Left lung (tissue), 10 donors: Measurements from ENCODE around the gene CSGALNACT2. TPM values are rescaled to one million over a fixed set of nuclear protein-coding genes. Genes with fewer than 3 reads are reported as not detected.
"Not testable (repeated sequence)": the region's sequence is repeated elsewhere in the genome, so short reads cannot be mapped to it uniquely, and the experiment has no call there.

Experiments used
- ATAC-seq: fragments of 200-7000 bp; cut with Tn5 transposase; one replicate; pipeline ENCODE4 v1.9.1; 2020; ENCODE audit warnings: moderate library complexity
- DNase-seq, 4 donors: peaks; one replicate each; pipeline ENCODE4 v3.0.0-alpha.2; 2013 to 2020
- H3K27ac ChIP-seq, 2 donors: fragments of 200-600 bp; sonication (generic) in 1 of 2; one replicate each; pipeline versions ENCODE4 v1.5.0 to v1.8.0; 2020 to 2021
- H3K27me3 ChIP-seq, 2 donors: fragments of 200-600 bp; sonication (generic) in 1 of 2; one replicate each; pipeline versions ENCODE4 v1.5.0 to v1.8.0; 2020 to 2021
- H3K36me3 ChIP-seq, 2 donors: fragments of 200-600 bp; sonication (generic) in 1 of 2; one replicate each; pipeline versions ENCODE4 v1.5.0 to v1.8.0; 2020 to 2021
- H3K4me1 ChIP-seq, 2 donors: fragments of 200-600 bp; one replicate each; pipeline ENCODE4 v1.8.0; 2021
- H3K4me3 ChIP-seq, 2 donors: fragments of 200-600 bp; sonication (generic) in 1 of 2; one replicate each; pipeline versions ENCODE4 v1.5.0 to v1.8.0; 2020 to 2021; ENCODE audit warnings: mild to moderate bottlenecking in 1 of 2
- H3K9me3 ChIP-seq, 2 donors: fragments of 200-600 bp; sonication (generic) in 1 of 2; one replicate each; pipeline versions ENCODE4 v1.5.0 to v1.8.0; 2020 to 2021
- intact Hi-C, 2 donors: fragments of 100-400 bp; cut with DNase I; formaldehyde crosslinking; loops; one replicate each; pipeline versions ENCODE4 v1.11.2 to v1.14.2; 2022
- polyA plus RNA-seq, 6 donors: library from polyadenylated mRNA; unstranded; fragments of 120-200 nt; gene quantifications; one replicate each; pipeline ENCODE4 v1.2.1, GENCODE V29; 2013; ENCODE audit not compliant: insufficient read length in 6 of 6
- total RNA-seq, 2 donors: library from RNA; stranded (reverse); fragmentation: NEBNext Ultra II Directional; extraction: Animal tissue kit (Norgen Biotek cat#: 25700); gene quantifications; one replicate each; pipeline ENCODE4 v1.2.1, GENCODE V29; 2021
- TF ChIP-seq, protein P1 (sequence below), 2 donors: fragments of 200-600 bp; sonication (generic) in 1 of 2; IDR thresholded peaks; one replicate each; pipeline versions ENCODE4 v1.5.0 to v1.8.0; 2021; ENCODE audit warnings: antibody characterized with exemption in 2 of 2
- donor health status: DM: no; HTN: yes; CAD: no.
- donor health status: DM: no; HTN: no; CAD: no.

CSGALNACT2 gene
- total and polyA plus RNA-seq, 8 donors = 31.4 to 45.0 (median 36.6) TPM

DNA sequence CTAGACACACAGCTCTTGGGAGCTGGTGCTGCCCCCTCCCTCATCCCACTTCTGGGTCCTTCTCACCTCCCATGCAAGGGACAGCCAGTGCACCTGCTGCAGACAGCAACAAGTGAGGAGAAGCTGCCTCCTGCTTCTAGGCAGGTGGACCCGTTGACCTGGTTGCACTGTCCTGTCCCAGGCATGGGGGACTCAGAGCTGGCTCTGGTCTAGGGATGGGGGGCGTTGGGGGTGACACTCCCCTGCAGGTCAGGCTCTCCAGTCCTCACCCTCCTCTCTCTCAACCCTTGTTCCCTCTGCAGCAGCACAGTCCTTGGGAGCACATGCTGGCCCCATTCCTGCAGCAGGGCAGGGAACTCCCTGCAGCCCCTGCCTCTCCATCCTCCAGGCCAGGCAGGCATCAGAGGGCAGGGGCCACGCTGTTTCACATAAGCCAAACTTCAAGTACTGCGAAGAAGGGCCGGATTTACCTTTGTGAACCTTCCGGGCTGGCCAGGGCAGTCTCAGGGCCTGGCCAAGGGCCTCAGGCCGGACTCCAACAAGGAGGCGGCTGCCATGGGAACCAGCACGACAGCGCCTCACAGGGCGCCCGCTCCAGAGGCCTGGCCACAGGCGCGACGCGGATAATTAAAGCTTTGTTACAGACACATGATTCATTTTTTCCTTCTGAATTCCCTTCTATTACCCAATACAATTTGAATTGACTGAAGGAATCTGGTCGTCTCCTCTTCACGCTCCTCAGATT lies 80.1 kb downstream of the CSGALNACT2 start:
- DNase-seq = peak in 2 of 4 donors; percentile 28 to 60
- no peaks in the 10 kb centered on the region for H3K36me3 ChIP-seq
- H3K9me3 ChIP-seq = no peaks in the 10 kb centered on the region
- no peak overlapping the region for H3K27ac ChIP-seq
- H3K4me3 ChIP-seq = no peak overlapping the region
- ATAC-seq = no peak
- intact Hi-C loops = no loop called here
- H3K4me1 ChIP-seq = no peaks in the 10 kb centered on the region
- TF ChIP-seq, protein P1, sequence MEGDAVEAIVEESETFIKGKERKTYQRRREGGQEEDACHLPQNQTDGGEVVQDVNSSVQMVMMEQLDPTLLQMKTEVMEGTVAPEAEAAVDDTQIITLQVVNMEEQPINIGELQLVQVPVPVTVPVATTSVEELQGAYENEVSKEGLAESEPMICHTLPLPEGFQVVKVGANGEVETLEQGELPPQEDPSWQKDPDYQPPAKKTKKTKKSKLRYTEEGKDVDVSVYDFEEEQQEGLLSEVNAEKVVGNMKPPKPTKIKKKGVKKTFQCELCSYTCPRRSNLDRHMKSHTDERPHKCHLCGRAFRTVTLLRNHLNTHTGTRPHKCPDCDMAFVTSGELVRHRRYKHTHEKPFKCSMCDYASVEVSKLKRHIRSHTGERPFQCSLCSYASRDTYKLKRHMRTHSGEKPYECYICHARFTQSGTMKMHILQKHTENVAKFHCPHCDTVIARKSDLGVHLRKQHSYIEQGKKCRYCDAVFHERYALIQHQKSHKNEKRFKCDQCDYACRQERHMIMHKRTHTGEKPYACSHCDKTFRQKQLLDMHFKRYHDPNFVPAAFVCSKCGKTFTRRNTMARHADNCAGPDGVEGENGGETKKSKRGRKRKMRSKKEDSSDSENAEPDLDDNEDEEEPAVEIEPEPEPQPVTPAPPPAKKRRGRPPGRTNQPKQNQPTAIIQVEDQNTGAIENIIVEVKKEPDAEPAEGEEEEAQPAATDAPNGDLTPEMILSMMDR (IDR thresholded peaks at IDR 0.05) = no peak
- H3K27me3 ChIP-seq = peaks cover 0 to 33% of the 10 kb centered on the region in 2 donors

DNA sequence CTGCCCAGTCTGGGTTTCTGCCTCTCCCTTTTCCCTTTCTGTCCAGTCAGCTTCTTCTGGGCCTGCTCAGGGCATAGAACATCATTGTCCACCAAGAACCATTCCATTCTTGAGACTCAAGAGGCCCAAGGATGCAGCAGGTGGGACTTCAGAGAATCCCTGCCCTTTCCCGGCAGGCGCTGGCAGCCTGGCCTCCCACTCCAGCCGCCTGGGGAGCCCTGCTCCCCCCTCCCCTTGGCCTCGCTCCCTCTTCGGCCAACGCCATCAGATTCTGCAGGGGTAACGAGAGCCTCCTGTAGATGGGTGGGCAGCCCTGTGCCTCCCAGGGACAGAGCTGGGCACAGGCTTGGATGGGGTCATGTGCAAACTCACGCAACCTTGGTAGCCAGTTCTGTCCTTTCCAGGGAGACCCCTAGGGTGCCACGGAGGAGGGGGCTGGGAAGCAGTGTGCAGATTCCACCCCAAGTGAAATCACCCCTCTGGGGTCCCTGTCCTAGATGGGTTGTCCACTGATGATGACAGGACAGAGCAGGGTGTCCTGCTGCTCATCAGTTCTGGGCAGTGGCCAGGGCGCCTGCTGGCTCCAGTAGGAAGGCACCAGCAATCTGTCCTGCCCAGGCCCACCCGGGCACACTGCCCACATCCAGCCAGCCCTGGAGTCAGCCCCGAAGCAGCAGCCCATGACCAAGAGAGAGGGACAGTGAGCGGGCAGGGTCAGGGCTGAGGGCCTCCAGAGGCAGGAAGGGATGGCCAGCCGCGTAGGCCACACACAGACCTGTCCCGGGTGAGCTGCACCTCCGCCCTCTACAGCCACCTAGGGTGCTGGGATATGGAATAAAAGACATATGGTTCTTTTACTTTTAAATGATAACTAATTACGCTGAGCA lies 80.9 kb downstream of the CSGALNACT2 start:
- no peaks in the 10 kb centered on the region for H3K4me1 ChIP-seq
- no peak overlapping the region for H3K27ac ChIP-seq
- H3K27me3 ChIP-seq = peaks cover 0 to 33% of the 10 kb centered on the region in 2 donors
- TF ChIP-seq, protein P1 (IDR thresholded peaks at IDR 0.05) = no peak
- no peaks in the 10 kb centered on the region for H3K9me3 ChIP-seq
- intact Hi-C loops = no loop called here
- H3K4me3 ChIP-seq = no peak overlapping the region
- ATAC-seq = no peak
- H3K36me3 ChIP-seq = no peaks in the 10 kb centered on the region
- peak in 2 of 4 donors; percentile 19 to 54 for DNase-seq

DNA sequence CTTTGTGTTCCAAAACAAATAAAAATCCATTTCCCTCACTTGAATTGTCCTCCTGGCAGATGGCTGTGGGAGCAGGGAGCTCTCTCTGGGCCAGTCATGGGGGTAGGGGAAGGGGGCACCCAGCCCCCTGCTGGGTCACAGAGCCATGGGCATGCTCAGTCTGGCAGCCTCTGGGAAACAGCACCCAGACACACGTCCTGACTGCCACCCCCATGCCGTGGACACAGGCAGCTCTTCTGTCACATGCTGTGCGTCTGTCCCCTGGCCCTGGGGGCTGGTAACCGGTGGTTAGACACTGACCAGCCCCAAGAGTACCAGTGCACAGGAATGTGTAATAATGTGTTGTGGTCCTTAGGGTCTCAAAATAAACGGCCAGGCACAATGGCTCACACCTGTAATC lies 81.6 kb downstream of the CSGALNACT2 start:
- Histone ChIP-seq H3K36me3 (no peaks in the 10 kb centered on the region), H3K27me3 (peaks cover 0 to 33% of the 10 kb centered on the region in 2 donors), H3K4me1 (no peaks in the 10 kb centered on the region), H3K9me3 (no peaks in the 10 kb centered on the region), H3K27ac (no peak overlapping the region), H3K4me3 (no peak overlapping the region)
- no peak for ATAC-seq
- DNase-seq = peak in 2 of 4 donors; percentile 21 to 41
- TF ChIP-seq, protein P1 (IDR thresholded peaks at IDR 0.05) = no peak
- intact Hi-C loops = no loop called here

DNA sequence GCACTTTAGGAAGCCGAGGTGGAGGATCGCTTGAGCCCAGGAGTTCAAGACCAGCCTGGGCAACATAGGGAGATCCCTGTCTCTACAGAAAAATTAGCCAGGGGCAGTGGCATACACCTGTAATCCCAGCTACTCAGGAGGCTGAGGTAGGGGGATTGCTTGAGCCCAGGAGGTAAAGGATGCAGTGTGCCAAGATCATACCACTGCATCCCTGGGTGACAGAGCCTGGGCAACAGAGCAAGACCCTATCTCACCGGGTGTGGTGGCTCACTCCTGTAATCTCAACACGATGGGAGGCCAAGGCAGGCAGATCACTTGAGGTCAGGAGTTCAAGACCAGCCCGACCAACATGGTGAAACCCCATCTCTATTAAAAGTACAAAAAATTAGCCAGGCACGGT lies 82.0 kb downstream of the CSGALNACT2 start:
- peaks cover 0 to 33% of the 10 kb centered on the region in 2 donors for H3K27me3 ChIP-seq
- H3K4me3 ChIP-seq, H3K9me3 ChIP-seq, ATAC-seq, intact Hi-C loops, DNase-seq, H3K36me3 ChIP-seq, H3K27ac ChIP-seq, H3K4me1 ChIP-seq: not testable (repeated sequence)

DNA sequence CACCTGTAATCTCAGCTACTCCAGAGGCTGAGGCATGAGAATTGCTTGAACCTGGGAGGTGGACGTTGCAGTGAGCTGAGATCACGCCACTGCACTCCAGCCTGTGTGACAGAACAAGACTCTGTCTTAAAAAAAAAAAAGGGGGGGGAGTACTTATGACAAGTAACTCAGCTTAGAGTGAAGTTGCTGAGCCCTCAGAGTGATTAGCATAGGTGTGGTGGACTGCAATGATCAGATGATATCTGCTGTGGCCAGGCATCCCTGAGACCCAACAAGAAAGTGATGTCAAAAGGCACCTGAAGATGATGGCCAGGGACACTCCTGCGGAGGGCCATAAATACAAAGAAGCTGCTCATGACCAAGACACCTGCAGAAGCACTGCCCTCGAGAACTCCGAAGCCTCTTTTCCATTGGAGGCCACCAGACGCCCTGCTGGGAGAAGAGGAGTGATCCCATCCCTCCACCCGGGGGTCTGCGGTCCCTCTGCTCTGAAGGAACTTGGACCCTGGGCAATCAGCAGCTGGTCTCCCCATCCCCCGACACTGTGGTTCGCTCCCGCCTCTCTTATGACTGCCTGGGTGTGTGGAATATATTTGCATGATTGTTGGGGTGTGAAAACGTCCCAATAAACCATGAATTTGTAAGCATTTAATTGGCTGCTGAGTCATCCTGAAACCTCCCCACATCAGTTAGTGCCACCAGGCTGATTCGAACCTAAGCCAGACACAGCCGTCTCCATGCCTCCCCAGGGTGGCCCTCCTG lies 82.6 kb downstream of the CSGALNACT2 start:
- H3K4me1 ChIP-seq = no peaks in the 10 kb centered on the region
- intact Hi-C loops = no loop called here
- peaks cover 0 to 33% of the 10 kb centered on the region in 2 donors for H3K27me3 ChIP-seq
- H3K9me3 ChIP-seq = no peaks in the 10 kb centered on the region
- H3K27ac ChIP-seq = no peak overlapping the region
- H3K4me3 ChIP-seq = no peak overlapping the region
- TF ChIP-seq, protein P1 (IDR thresholded peaks at IDR 0.05) = no peak
- ATAC-seq (no peak), DNase-seq (peak in 2 of 4 donors; percentile 25 to 41)
- H3K36me3 ChIP-seq = no peaks in the 10 kb centered on the region
